A549 (cell line): ENCODE results near the gene CHN1.

Experiments
- RARB ChIP-seq: fragments of 250-450 bp; sonication (Bioruptor Pico); IDR thresholded peaks from 2 replicates; pipeline ENCODE4 v1.8.0; 2021; ENCODE audit warnings: mild to moderate bottlenecking, moderate library complexity
- RNF2 ChIP-seq: fragments of 200-600 bp; sonication (generic); IDR thresholded peaks from 2 replicates; pipeline ENCODE4 v1.6.1; 2016; ENCODE audit warnings: low read depth, mild to moderate bottlenecking, antibody characterized with exemption, moderate library complexity, borderline replicate concordance
- TF ChIP-seq, protein P1 (sequence below): fragments of >200 bp; sonication (Bioruptor Twin); formaldehyde crosslinking; IDR thresholded peaks from 3 replicates; pipeline ENCODE4 v1.5.1; 2016

DNA sequence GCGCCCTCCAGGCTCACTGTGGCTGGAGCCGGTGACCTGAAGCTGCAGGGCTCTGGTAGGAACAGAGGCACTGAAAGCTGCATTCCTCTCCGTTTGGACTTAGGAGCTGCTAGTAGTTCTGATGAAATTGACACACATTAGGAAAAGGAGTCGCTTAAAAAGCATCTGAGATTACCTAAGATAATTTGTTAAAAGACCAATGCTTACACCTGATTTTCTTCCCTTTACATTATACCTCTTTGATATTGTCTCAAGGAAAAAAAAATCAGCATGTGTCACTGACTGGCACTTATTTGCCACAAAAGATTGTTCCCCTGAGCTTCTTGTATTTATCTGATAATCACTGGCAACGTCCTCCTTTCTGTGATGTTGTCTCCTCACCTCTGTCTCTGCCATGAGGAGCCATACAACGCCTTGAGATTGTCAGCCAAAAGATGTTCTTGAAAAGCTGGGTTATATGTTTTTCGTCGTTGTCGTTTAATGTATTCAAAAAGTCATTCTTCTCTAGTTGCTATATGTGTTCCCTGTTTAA, 618 bp upstream of the CHN1 start:
- TF ChIP-seq, protein P1, sequence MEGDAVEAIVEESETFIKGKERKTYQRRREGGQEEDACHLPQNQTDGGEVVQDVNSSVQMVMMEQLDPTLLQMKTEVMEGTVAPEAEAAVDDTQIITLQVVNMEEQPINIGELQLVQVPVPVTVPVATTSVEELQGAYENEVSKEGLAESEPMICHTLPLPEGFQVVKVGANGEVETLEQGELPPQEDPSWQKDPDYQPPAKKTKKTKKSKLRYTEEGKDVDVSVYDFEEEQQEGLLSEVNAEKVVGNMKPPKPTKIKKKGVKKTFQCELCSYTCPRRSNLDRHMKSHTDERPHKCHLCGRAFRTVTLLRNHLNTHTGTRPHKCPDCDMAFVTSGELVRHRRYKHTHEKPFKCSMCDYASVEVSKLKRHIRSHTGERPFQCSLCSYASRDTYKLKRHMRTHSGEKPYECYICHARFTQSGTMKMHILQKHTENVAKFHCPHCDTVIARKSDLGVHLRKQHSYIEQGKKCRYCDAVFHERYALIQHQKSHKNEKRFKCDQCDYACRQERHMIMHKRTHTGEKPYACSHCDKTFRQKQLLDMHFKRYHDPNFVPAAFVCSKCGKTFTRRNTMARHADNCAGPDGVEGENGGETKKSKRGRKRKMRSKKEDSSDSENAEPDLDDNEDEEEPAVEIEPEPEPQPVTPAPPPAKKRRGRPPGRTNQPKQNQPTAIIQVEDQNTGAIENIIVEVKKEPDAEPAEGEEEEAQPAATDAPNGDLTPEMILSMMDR = no peak
- TF ChIP-seq RARB (CRISPR knock-in tag) (no peak), RNF2 (no peak)
